Activated naive CD8-positive, alpha-beta T cell treated with anti-CD3 and anti-CD28 coated beads, Interleukin-2, amount 10 ng/mL, durations not matched to agents 7 days and 5 days (primary cell): ENCODE results near the gene ZBTB43. TPM values are rescaled to one million over a fixed set of nuclear protein-coding genes. Genes with fewer than 3 reads are reported as not detected.

Experiments
- ATAC-seq: fragments of 150-1000 bp; cut with Tn5 transposase; one replicate; pipeline ENCODE4 v1.10.0; 2021; ENCODE audit warnings: low read depth, moderate library complexity
- POLR2A ChIA-PET: fragments of 350-600 bp; sonication (Branson Sonifier 250); formaldehyde crosslinking; loops from one replicate; lab custom pipeline; 2021; ENCODE audit warnings: antibody characterized with exemption; lab: Charles Lee
- DNase-seq: peaks from one replicate; pipeline ENCODE4 v3.0.0; 2021
- H3K27ac Mint-ChIP-seq: one replicate; pipeline ENCODE4 v1.8.0; 2022; ENCODE audit warnings: mild to moderate bottlenecking, mixed read lengths
- H3K27me3 Mint-ChIP-seq: one replicate; pipeline ENCODE4 v1.8.0; 2022; ENCODE audit warnings: mild to moderate bottlenecking, moderate library complexity, mixed read lengths
- H3K36me3 Mint-ChIP-seq: one replicate; pipeline ENCODE4 v1.8.0; 2021; ENCODE audit warnings: mild to moderate bottlenecking, mixed read lengths
- H3K4me1 Mint-ChIP-seq: one replicate; pipeline ENCODE4 v1.8.0; 2021; ENCODE audit warnings: mixed read lengths
- H3K4me3 Mint-ChIP-seq: one replicate; pipeline ENCODE4 v1.8.0; 2022; ENCODE audit warnings: mild to moderate bottlenecking, moderate library complexity, mixed read lengths
- H3K9me3 Mint-ChIP-seq: one replicate; pipeline ENCODE4 v1.8.0; 2021; ENCODE audit warnings: mixed read lengths
- total RNA-seq, 2 experiments: library from RNA; stranded (reverse); gene quantifications; one replicate each; pipeline ENCODE4 v1.2.3, GENCODE V29; 2021

The ZBTB43 gene
- total RNA-seq, 2 experiments from 2014 or later, result 23.0 to 29.4 TPM

DNA sequence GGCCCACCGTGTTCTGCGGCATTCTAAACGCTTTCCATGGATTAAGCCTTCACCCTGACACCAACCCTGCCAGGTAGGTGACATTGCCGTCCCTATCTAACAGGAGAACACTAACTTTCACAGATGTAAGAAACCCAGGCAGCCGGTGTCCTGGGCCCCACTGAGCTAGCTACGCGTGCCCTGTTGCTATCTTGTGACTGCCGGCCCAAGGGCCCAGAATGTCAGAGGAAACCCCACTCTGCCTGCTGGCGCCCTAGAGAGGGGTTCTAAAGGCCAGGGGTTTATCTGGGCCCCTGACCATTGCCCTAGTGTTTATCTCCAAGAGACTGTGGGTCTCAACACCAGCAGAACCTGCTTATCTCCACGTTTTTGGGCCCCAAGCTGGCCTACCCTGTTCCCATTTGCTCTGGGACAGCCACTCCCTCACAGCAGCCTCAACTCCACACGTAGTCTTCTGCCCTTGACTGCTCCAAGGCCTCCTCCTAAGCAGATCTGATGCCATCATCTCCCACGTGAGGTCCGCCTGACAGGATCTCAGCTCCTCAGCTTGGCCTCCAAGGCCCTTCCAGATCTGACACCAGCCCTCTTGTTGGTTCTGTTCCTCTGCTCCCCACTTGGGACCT is 37.5 kb downstream of the ZBTB43 start:
- H3K9me3 Mint-ChIP-seq, result no peaks in the 10 kb centered on the region
- DNase-seq (no peak), ATAC-seq (no peak)
- peaks cover 5% of the 10 kb centered on the region for H3K36me3 Mint-ChIP-seq
- H3K4me3 Mint-ChIP-seq, result no peak overlapping the region
- POLR2A ChIA-PET, result no interaction called here
- peaks cover 5% of the 10 kb centered on the region for H3K27me3 Mint-ChIP-seq
- no peak overlapping the region for H3K27ac Mint-ChIP-seq
- H3K4me1 Mint-ChIP-seq, result peaks cover 3% of the 10 kb centered on the region

DNA sequence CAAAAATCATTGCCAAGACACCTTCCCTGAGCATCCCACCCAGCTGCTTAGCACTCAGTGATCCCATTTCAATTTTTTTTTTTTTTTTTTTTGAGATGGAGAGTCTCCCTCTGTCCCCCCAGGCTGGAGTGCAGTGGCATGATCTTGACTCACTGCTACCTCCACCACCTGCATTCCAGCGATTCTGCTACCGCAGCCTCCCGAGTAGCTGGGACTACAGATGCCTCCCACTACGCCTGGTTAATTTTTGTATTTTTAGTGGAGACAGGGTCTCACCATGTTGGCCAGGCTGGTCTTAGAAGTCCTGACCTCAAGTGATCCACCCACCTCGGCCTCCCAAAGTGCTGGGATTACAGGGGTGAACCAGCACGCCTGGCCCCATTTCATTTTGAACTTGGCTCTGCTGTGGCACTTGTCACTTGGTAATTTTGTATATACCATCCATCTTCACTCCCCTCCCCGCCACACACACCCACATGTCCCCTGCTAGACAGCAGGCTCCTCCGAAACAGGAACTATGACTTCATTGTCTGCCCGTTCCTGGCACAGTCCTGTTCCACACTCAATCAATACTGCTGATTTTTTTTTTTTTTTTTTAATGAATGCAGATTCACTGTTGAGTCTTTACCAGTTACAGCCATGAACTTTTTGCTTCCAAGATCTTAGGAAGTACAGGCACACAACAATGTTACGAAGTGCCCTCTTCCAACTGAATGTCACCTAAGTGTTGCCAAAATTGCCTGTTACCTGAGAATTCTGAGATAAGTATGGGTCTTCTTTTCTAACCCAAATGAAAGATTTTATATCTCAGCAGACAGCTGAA is 38.3 kb downstream of the ZBTB43 start:
- no peak for ATAC-seq
- no peak overlapping the region for H3K4me3 Mint-ChIP-seq
- no peak overlapping the region for H3K27ac Mint-ChIP-seq
- H3K4me1 Mint-ChIP-seq, result peaks cover 3% of the 10 kb centered on the region
- POLR2A ChIA-PET, result no interaction called here
- H3K27me3 Mint-ChIP-seq, result peaks cover 5% of the 10 kb centered on the region
- peaks cover 5% of the 10 kb centered on the region for H3K36me3 Mint-ChIP-seq
- DNase-seq, result no peak
- no peaks in the 10 kb centered on the region for H3K9me3 Mint-ChIP-seq

- POLR2A ChIA-PET, result no interaction called here
- DNase-seq (no peak), ATAC-seq (no peak)
- Mint-ChIP-seq H3K9me3 (no peaks in the 10 kb centered on the region), H3K27ac (no peak overlapping the region), H3K27me3 (peaks cover 5% of the 10 kb centered on the region), H3K4me1 (peaks cover 3% of the 10 kb centered on the region), H3K36me3 (peaks cover 3% of the 10 kb centered on the region), H3K4me3 (no peak overlapping the region)
Observed at GRCh38 chr9:126844085-126844484, 39.2 kb downstream of the ZBTB43 start.

DNA sequence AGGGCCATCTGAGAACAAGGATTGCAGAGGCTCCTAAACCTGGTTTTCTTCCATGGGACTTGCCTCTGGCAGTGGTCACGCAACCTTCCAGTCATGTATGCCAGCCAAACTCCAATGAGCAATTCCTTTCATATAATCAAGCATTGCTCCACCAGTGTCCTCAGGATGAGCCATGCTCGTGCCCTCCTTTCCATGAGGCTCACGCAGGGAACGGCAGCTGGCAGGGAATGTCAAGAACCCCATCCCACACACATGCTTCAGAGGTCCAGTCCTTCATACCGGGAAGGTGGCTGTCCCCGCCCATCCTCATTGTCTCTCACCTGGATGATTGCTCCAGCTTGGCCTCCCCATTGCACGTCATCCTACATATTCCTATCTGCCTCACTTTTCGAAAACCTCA is 42.2 kb downstream of the ZBTB43 start:
- no peak for ATAC-seq

DNA sequence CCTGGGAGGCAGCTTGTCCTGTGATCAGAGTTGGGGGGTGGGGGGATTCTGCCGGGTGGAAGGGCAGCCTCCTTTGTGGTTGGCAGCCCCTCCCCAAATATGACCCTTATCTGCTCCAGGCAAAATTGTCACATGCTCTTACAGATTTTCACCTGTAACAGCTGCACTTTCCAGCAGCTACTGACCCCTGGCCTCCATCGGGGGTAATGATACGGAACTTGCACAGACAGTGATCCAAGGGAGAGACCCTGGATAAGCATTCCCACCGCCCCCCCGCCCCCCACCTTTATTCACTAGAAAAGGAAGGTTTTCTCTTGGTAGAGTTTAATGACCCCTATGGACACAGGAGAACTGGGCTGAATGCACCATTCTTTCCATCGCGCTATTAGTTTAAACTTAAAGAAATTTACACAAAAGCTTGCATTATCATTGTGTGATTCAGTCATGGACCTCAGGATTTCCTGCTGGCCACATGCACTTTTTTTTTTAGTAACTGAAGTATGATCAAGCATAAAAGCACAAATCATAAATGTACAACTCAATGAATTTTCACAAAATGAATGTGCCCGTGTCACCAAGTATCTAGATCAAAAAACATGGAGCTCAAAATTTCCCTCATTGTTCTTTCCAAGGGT is 44.9 kb downstream of the ZBTB43 start:
- no peak for ATAC-seq
- H3K4me1 Mint-ChIP-seq, result no peaks in the 10 kb centered on the region
- peaks cover 42% of the 10 kb centered on the region for H3K27me3 Mint-ChIP-seq
- H3K9me3 Mint-ChIP-seq, result no peaks in the 10 kb centered on the region
- no peak for DNase-seq
- POLR2A ChIA-PET, result interaction anchor here (0.7 kb wide), 2 partner anchors 11 to 227 kb away, joined by 3 read pairs; no protein-coding TSS in a partner anchor
- H3K4me3 Mint-ChIP-seq, result no peak overlapping the region
- H3K27ac Mint-ChIP-seq, result no peak overlapping the region
- no peaks in the 10 kb centered on the region for H3K36me3 Mint-ChIP-seq

More for the DNA sequence above, 42.2 kb downstream of the ZBTB43 start:
- Mint-ChIP-seq H3K36me3 (no peaks in the 10 kb centered on the region), H3K4me3 (no peak overlapping the region), H3K9me3 (no peaks in the 10 kb centered on the region), H3K27me3 (peaks cover 18% of the 10 kb centered on the region), H3K4me1 (no peaks in the 10 kb centered on the region), H3K27ac (no peak overlapping the region)
- POLR2A ChIA-PET, result no interaction called here
- no peak for DNase-seq

- no peak for DNase-seq
- no peak overlapping the region for H3K27ac Mint-ChIP-seq
Observed at GRCh38 chr9:126851286-126851880, 46.5 kb downstream of the ZBTB43 start.

GRCh38 chr9:126852086-126852688 is 47.3 kb downstream of the ZBTB43 start:
- peaks cover 49% of the 10 kb centered on the region for H3K27me3 Mint-ChIP-seq
- no peak overlapping the region for H3K27ac Mint-ChIP-seq
- peaks cover 2% of the 10 kb centered on the region for H3K4me1 Mint-ChIP-seq
- no peak for DNase-seq
- no peak overlapping the region for H3K4me3 Mint-ChIP-seq
- no peaks in the 10 kb centered on the region for H3K9me3 Mint-ChIP-seq
- no peaks in the 10 kb centered on the region for H3K36me3 Mint-ChIP-seq
- ATAC-seq, result no peak
- POLR2A ChIA-PET, result no interaction called here

More at GRCh38 chr9:126851286-126851880, 46.5 kb downstream of the ZBTB43 start:
- Mint-ChIP-seq H3K4me1 (peaks cover 2% of the 10 kb centered on the region), H3K36me3 (no peaks in the 10 kb centered on the region), H3K9me3 (no peaks in the 10 kb centered on the region), H3K4me3 (no peak overlapping the region), H3K27me3 (peaks cover 50% of the 10 kb centered on the region)
- ATAC-seq, result no peak
- POLR2A ChIA-PET, result no interaction called here

GRCh38 chr9:126853667-126854066 is 48.8 kb downstream of the ZBTB43 start:
- Mint-ChIP-seq H3K4me1 (peaks cover 2% of the 10 kb centered on the region), H3K9me3 (no peaks in the 10 kb centered on the region), H3K36me3 (no peaks in the 10 kb centered on the region), H3K27ac (no peak overlapping the region), H3K27me3 (peaks cover 59% of the 10 kb centered on the region), H3K4me3 (no peak overlapping the region)
- DNase-seq, result no peak
- no peak for ATAC-seq
- POLR2A ChIA-PET, result no interaction called here

DNA sequence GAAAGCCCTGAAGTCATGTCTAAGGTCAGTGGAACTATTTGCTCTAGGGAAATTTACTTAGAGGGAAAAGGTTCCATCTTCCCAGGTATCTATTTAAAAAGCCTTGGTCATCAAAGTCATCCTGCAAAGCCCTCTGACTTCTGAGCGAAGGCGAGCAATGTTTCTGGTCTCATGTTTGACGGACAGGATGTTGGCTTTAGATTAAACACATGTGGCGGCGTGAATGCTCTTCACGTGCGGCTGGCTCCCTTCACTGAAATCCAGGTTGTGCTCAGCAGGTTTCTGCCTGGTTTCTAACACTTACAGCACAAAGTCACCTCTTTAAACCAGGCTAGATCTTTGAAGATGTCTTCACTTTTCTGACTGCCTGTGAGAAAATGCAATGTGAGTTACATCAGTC is 49.9 kb downstream of the ZBTB43 start:
- Mint-ChIP-seq H3K27me3 (peaks cover 62% of the 10 kb centered on the region), H3K4me3 (no peak overlapping the region), H3K36me3 (no peaks in the 10 kb centered on the region), H3K27ac (no peak overlapping the region), H3K4me1 (peaks cover 5% of the 10 kb centered on the region), H3K9me3 (no peaks in the 10 kb centered on the region)
- POLR2A ChIA-PET, result no interaction called here
- ATAC-seq (no peak), DNase-seq (no peak)

- peaks cover 8% of the 10 kb centered on the region for H3K4me1 Mint-ChIP-seq
- H3K4me3 Mint-ChIP-seq, result no peak overlapping the region
- no peak overlapping the region for H3K27ac Mint-ChIP-seq
- DNase-seq (no peak), ATAC-seq (no peak)
- no peaks in the 10 kb centered on the region for H3K9me3 Mint-ChIP-seq
- POLR2A ChIA-PET, result no interaction called here
- H3K27me3 Mint-ChIP-seq, result peaks cover 53% of the 10 kb centered on the region
- H3K36me3 Mint-ChIP-seq, result no peaks in the 10 kb centered on the region
Observed at GRCh38 chr9:126856326-126856877, 51.6 kb downstream of the ZBTB43 start.

DNA sequence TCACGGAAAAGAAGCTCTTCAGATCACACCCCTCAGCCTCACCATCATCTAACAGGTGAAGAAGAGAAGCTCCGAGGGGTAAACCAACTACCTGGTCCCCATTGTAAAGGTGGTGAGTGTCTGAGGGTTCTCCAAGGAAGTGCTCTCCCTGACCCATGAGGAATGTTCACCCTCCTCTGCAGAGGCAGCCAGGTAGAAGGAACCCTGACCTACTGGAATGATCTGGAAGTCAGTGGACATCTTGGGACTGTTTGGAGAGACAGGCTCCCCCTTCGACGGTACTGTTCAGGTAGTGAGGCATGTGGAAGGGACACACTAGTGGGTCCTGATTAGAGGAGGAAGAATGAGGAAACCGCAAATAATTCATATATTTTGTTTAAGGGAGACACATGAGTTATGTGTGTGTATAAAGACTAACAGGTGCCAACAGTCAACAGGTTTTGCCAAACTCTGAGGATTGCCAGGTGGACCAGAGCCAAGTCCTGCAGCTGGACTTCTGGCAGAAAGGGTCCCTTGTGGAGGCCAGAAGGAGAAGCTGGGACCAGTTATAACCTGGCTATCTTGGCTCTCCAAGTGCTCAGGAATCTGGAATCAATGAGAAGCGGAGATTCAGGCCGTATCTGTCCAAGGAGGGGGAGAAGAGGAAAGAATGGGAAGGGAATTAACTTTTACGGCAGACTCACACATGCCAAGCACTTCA is 52.6 kb downstream of the ZBTB43 start:
- Mint-ChIP-seq H3K27me3 (peaks cover 45% of the 10 kb centered on the region), H3K36me3 (no peaks in the 10 kb centered on the region), H3K4me3 (no peak overlapping the region), H3K27ac (no peak overlapping the region), H3K4me1 (peaks cover 18% of the 10 kb centered on the region), H3K9me3 (no peaks in the 10 kb centered on the region)
- ATAC-seq, result no peak
- POLR2A ChIA-PET, result no interaction called here
- DNase-seq, result no peak

DNA sequence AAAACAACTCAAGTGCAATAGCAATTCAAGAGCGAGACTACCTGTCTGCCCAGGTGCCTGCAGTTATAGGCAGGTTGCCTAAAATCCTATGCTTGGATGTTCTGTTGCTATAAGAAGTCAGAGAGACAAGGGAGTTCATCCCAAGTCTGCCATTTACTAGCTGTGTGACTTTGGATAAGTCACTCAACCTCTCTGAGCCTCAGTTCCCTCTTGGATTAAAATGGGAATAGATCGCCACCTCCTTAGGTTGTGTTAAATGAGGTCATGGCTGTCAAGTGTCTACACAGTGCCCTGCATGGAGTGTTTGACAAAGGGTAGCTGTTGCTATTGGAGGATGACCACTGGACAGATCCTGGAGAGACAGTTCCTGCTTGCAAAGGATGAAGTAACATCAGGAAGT is 54.3 kb downstream of the ZBTB43 start:
- no peak for DNase-seq
- peaks cover 29% of the 10 kb centered on the region for H3K27me3 Mint-ChIP-seq
- H3K27ac Mint-ChIP-seq, result peak overlapping the region; percentile 27
- no peaks in the 10 kb centered on the region for H3K9me3 Mint-ChIP-seq
- POLR2A ChIA-PET, result interaction anchor here (0.9 to 2.2 kb wide), 2 partner anchors 54 to 592 kb away, joined by 3 to 10 read pairs; partner anchors contain the start of genes LRSAM1, RPL12 and ZBTB43
- peak overlapping the region; percentile 82 for H3K4me3 Mint-ChIP-seq
- peaks cover 27% of the 10 kb centered on the region for H3K4me1 Mint-ChIP-seq
- H3K36me3 Mint-ChIP-seq, result no peaks in the 10 kb centered on the region
- no peak for ATAC-seq
